Kidney (tissue), 14 donors: Measurements from ENCODE around the gene NLGN1. TPM values are rescaled to one million over a fixed set of nuclear protein-coding genes. Genes with fewer than 3 reads are reported as not detected.

Source experiments
- DNase-seq, 5 donors: peaks; one replicate each; pipeline ENCODE4 v3.0.0-alpha.2; 2013 to 2020
- FAIRE-seq: peaks from 2 replicates; lab custom pipeline; 2012; peaks lifted over from hg19 to GRCh38; lab: Jason Lieb, UNC
- H3K27ac ChIP-seq, 2 donors: one replicate each; pipeline ENCODE4 v1.7.0; 2013; ENCODE audit warnings: low read depth in 2 of 2, low read length in 2 of 2, inconsistent platforms in 1 of 2
- H3K27me3 ChIP-seq: one replicate; pipeline ENCODE4 v1.7.1; 2013; ENCODE audit warnings: low read length, inconsistent platforms; ENCODE audit not compliant: control insufficient read depth, insufficient read depth
- H3K36me3 ChIP-seq, 3 donors: one replicate each; pipeline versions ENCODE4 v1.7.0 to v1.7.1; 2013; ENCODE audit warnings: low read length in 3 of 3, control low read depth in 1 of 3, inconsistent platforms in 1 of 3; ENCODE audit not compliant: insufficient read depth in 3 of 3, control insufficient read depth in 2 of 3
- H3K4me1 ChIP-seq, 3 donors: one replicate each; pipeline versions ENCODE4 v1.7.0 to v1.7.1; 2013; ENCODE audit warnings: low read length in 3 of 3, inconsistent platforms in 1 of 3, low read depth in 1 of 3; ENCODE audit not compliant: control insufficient read depth in 2 of 3, insufficient read depth in 2 of 3
- H3K4me3 ChIP-seq, 3 donors: one replicate each; pipeline versions ENCODE4 v1.7.0 to v1.8.1; 2013; ENCODE audit warnings: low read length in 3 of 3, control low read depth in 1 of 3, inconsistent platforms in 1 of 3
- H3K9ac ChIP-seq, 3 donors: one replicate each; pipeline versions ENCODE4 v1.7.0 to v1.7.1; 2013; ENCODE audit warnings: low read length in 3 of 3, control low read depth in 1 of 3, inconsistent platforms in 1 of 3
- H3K9me3 ChIP-seq, 3 donors: one replicate each; pipeline versions ENCODE4 v1.7.0 to v1.7.1; 2013; ENCODE audit warnings: low read length in 3 of 3, control low read depth in 1 of 3, inconsistent platforms in 1 of 3; ENCODE audit not compliant: control insufficient read depth in 2 of 3, insufficient read depth in 1 of 3
- intact Hi-C: fragments of 100-400 bp; cut with DNase I; formaldehyde crosslinking; loops from one replicate; pipeline ENCODE4 v1.11.1; 2022
- polyA plus RNA-seq: library from polyadenylated mRNA; stranded (reverse); fragments of 350-450 nt; fragmentation: Illumina TruSeq; extraction: RNeasy Lipid Tissue Mini Kit (QIAGEN cat#74804); gene quantifications from one replicate; pipeline ENCODE4 v1.2.3, GENCODE V29; 2014; ENCODE audit warnings: low read depth, low replicate concordance; ENCODE audit not compliant: insufficient read depth
- total RNA-seq: library from RNA; stranded (reverse); fragmentation: NEBNext Ultra II Directional; extraction: Animal tissue kit (Norgen Biotek cat#: 25700); gene quantifications from one replicate; pipeline ENCODE4 v1.2.1, GENCODE V29; 2021
- TF ChIP-seq, protein P1 (sequence below): IDR thresholded peaks from 3 replicates; pipeline ENCODE4 v1.5.1; 2012; ENCODE audit warnings: mild to moderate bottlenecking, moderate library complexity, borderline replicate concordance; ENCODE audit not compliant: insufficient read depth; ENCODE audit errors: extremely low read depth
- donor health status: control.
- donor health status: control.
- donor health status: control.
- donor health status: control.
- donor health status: control.
- donor health status: DM: yes; HTN: yes; CAD: no.
- donor health status: Normal renal cell carcinoma (clear cell type).

Gene NLGN1
- total and polyA plus RNA-seq, 2 donors from 2014 or later = 0.49 to 19.4 TPM

DNA sequence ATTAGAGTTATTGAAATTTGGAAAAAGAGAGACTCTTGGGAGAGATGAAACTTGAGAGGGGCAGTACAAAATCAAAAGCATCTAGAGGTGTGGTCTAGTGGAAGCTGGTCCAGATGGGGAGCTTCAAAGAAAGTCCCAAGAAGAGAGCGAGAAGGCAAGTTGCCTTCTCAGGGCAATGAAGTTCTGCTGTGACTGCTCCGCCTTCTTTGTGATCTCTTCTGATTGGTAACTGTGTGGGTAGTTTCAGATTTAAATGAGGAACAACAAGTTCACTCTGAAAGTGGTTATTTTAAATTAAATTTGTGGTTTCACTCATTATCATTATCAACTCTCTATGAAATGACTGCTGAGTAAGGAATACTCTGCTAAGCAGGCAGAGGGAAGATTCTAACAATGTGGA is 233.3 kb downstream of the NLGN1 start:
- TF ChIP-seq, protein P1, sequence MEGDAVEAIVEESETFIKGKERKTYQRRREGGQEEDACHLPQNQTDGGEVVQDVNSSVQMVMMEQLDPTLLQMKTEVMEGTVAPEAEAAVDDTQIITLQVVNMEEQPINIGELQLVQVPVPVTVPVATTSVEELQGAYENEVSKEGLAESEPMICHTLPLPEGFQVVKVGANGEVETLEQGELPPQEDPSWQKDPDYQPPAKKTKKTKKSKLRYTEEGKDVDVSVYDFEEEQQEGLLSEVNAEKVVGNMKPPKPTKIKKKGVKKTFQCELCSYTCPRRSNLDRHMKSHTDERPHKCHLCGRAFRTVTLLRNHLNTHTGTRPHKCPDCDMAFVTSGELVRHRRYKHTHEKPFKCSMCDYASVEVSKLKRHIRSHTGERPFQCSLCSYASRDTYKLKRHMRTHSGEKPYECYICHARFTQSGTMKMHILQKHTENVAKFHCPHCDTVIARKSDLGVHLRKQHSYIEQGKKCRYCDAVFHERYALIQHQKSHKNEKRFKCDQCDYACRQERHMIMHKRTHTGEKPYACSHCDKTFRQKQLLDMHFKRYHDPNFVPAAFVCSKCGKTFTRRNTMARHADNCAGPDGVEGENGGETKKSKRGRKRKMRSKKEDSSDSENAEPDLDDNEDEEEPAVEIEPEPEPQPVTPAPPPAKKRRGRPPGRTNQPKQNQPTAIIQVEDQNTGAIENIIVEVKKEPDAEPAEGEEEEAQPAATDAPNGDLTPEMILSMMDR = no peak
- no peak overlapping the region for H3K4me3 ChIP-seq
- intact Hi-C loops = no loop called here
- H3K27me3 ChIP-seq = no peaks in the 10 kb centered on the region
- FAIRE-seq = no peak
- H3K9me3 ChIP-seq = no peaks in the 10 kb centered on the region
- no peaks in the 10 kb centered on the region for H3K36me3 ChIP-seq
- no peak for DNase-seq
- H3K4me1 ChIP-seq = no peaks in the 10 kb centered on the region
- H3K27ac ChIP-seq = no peak overlapping the region
- no peak overlapping the region for H3K9ac ChIP-seq

DNA sequence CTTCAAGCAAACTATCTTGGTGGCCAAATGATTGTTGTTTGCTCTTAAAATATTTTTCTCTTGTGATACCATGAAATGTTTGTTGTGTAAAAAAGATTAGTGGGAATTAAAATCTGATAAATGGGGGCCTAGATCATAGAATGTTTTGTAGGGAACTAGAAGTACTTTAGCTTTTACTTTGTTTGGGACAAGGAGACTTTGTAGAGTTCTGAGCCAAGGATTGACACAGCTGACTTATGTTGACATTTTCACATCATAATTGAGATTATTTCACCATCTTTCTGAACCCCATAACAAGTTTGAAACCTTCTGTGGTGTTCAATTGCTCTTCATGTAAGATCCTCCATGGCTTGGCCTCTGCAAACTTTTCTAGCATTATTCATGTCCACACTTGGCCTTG is 235.4 kb downstream of the NLGN1 start:
- Histone ChIP-seq H3K27me3 (no peaks in the 10 kb centered on the region), H3K36me3 (no peaks in the 10 kb centered on the region), H3K27ac (no peak overlapping the region), H3K9me3 (no peaks in the 10 kb centered on the region), H3K4me3 (no peak overlapping the region), H3K9ac (no peak overlapping the region), H3K4me1 (no peaks in the 10 kb centered on the region)
- DNase-seq (no peak), FAIRE-seq (no peak)
- TF ChIP-seq, protein P1 = no peak
- intact Hi-C loops = no loop called here

- H3K4me1 ChIP-seq = no peaks in the 10 kb centered on the region
- H3K27ac ChIP-seq = no peak overlapping the region
- intact Hi-C loops = no loop called here
- no peaks in the 10 kb centered on the region for H3K9me3 ChIP-seq
- H3K27me3 ChIP-seq = no peaks in the 10 kb centered on the region
- no peaks in the 10 kb centered on the region for H3K36me3 ChIP-seq
- FAIRE-seq = no peak
- TF ChIP-seq, protein P1 = no peak
- no peak for DNase-seq
- H3K9ac ChIP-seq = no peak overlapping the region
- no peak overlapping the region for H3K4me3 ChIP-seq
Measured at GRCh38 chr3:173635826-173636225, 238.3 kb downstream of the NLGN1 start.

DNA sequence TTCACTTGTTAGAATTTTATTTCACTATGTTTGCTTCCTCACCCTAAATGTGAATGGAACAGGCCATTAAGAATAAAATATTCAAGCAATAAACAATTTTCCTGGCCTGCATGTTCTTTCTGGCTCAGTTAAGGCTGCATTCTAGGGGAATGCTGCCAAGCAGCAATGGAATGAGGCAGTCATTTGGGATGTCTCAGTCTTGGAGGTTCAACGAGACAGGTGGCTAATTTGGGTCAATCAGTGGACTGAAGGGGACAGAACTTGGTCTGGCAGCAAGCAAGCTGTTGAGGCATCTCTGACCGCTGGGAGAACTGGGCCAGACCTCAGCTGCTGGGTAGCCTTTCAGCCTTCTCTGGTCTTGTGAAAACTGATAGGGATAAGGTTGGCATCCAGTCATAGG is 241.6 kb downstream of the NLGN1 start:
- H3K27me3 ChIP-seq = no peaks in the 10 kb centered on the region
- TF ChIP-seq, protein P1 = no peak
- H3K9ac ChIP-seq = no peak overlapping the region
- no peaks in the 10 kb centered on the region for H3K4me1 ChIP-seq
- no peaks in the 10 kb centered on the region for H3K36me3 ChIP-seq
- no peak for DNase-seq
- no peak overlapping the region for H3K4me3 ChIP-seq
- no peak overlapping the region for H3K27ac ChIP-seq
- intact Hi-C loops = no loop called here
- no peak for FAIRE-seq
- no peaks in the 10 kb centered on the region for H3K9me3 ChIP-seq
